A673 (cell line): ENCODE results near the gene RNF213. TPM values are rescaled to one million over a fixed set of nuclear protein-coding genes. Genes with fewer than 3 reads are reported as not detected.

Source experiments
- BruUV-seq: library from RNA; stranded (reverse); fragments of 400-500 nt; replicated peaks from 2 replicates; lab custom pipeline; 2021; lab: Mats Ljungman, UMichigan
- CTCF ChIA-PET: fragments of 300-600 bp; sonication (Branson Sonifier 250); formaldehyde crosslinking; loops from one replicate; lab custom pipeline; 2022; ENCODE audit warnings: antibody characterized with exemption; lab: Charles Lee
- POLR2A ChIA-PET: fragments of 300-600 bp; sonication (Branson Sonifier 250); formaldehyde crosslinking; loops from one replicate; lab custom pipeline; 2022; ENCODE audit warnings: antibody characterized with exemption; ENCODE audit not compliant: low non-redundant PET; lab: Charles Lee
- DNase-seq: peaks from one replicate; pipeline ENCODE4 v3.0.0-alpha.2; 2015; ENCODE audit warnings: low spot score
- H3K27ac ChIP-seq: fragments of 200-600 bp; sonication (generic); 2 replicates; pipeline ENCODE4 v1.5.1; 2016; ENCODE audit warnings: mixed run types, low read depth, mild to moderate bottlenecking, mixed read lengths, antibody characterized with exemption, low read length; ENCODE audit not compliant: poor library complexity, severe bottlenecking
- H3K27me3 ChIP-seq: fragments of 200-600 bp; sonication (generic); replicated peaks from 2 replicates; pipeline ENCODE4 v1.6.1; 2017; ENCODE audit warnings: mixed run types, low read depth, mild to moderate bottlenecking, mixed read lengths, antibody characterized with exemption, low read length; ENCODE audit not compliant: insufficient read depth, poor library complexity
- H3K36me3 ChIP-seq: fragments of 200-600 bp; sonication (generic); 2 replicates; pipeline ENCODE4 v1.6.1; 2016; ENCODE audit warnings: mixed run types, mild to moderate bottlenecking, mixed read lengths, antibody characterized with exemption, low read length; ENCODE audit not compliant: insufficient read depth, poor library complexity, severe bottlenecking
- H3K4me1 ChIP-seq: fragments of 200-600 bp; sonication (generic); 2 replicates; pipeline ENCODE4 v1.6.1; 2017; ENCODE audit warnings: mixed run types, mild to moderate bottlenecking, mixed read lengths, antibody characterized with exemption, low read length; ENCODE audit not compliant: insufficient read depth, poor library complexity, severe bottlenecking
- H3K4me3 ChIP-seq: fragments of 200-600 bp; sonication (generic); 2 replicates; pipeline ENCODE4 v1.5.1; 2016; ENCODE audit warnings: low read depth, mixed run types, mild to moderate bottlenecking, mixed read lengths, low read length; ENCODE audit not compliant: poor library complexity, severe bottlenecking
- H3K9me3 ChIP-seq: fragments of 200-600 bp; sonication (generic); 2 replicates; pipeline ENCODE4 v1.6.1; 2016; ENCODE audit warnings: mixed run types, low read depth, mild to moderate bottlenecking, mixed read lengths, antibody characterized with exemption, low read length; ENCODE audit not compliant: poor library complexity, severe bottlenecking
- CTCF ChIP-seq: fragments of 300-800, 200-600 bp; sonication (generic); conservative IDR thresholded peaks from 2 replicates; pipeline ENCODE4 v1.5.1; 2017; ENCODE audit warnings: low read depth, mild to moderate bottlenecking, antibody characterized with exemption, low read length, moderate library complexity, mixed read lengths
- EZH2 ChIP-seq: fragments of 200-600 bp; sonication (generic); IDR thresholded peaks from 2 replicates; pipeline ENCODE4 v1.6.1; 2017; ENCODE audit warnings: borderline replicate concordance, low read depth, mild to moderate bottlenecking, mixed read lengths, antibody characterized with exemption, low read length; ENCODE audit not compliant: poor library complexity, severe bottlenecking
- intact Hi-C: fragments of 100-400 bp; cut with micrococcal nuclease; formaldehyde crosslinking; loops from one replicate; pipeline ENCODE4 v1.10.0; 2022; ENCODE audit not compliant: unreplicated experiment
- total RNA-seq: library from RNA; stranded (reverse); gene quantifications from 2 replicates; pipeline ENCODE4 v1.2.3, GENCODE V29; 2021

The RNF213 gene
- total RNA-seq, 1 experiment from 2014 or later, result 78.0 TPM

- Histone ChIP-seq H3K4me3 (no peak overlapping the region), H3K36me3 (peaks cover 63% of the 10 kb centered on the region), H3K9me3 (no peaks in the 10 kb centered on the region), H3K4me1 (no peaks in the 10 kb centered on the region), H3K27me3 (no peaks in the 10 kb centered on the region), H3K27ac (no peak overlapping the region)
- DNase-seq, result no peak
- ChIA-PET POLR2A (interaction anchor here (0.6 kb wide), 1 partner anchor 365 kb away, joined by 5 read pairs; no protein-coding TSS in a partner anchor), CTCF (no interaction called here)
- intact Hi-C loops, result no loop called here
- no peak for TF ChIP-seq CTCF
- TF ChIP-seq EZH2, result no peak
- BruUV-seq, result no TSS peak
Measured at GRCh38 chr17:80388601-80389000, 127.9 kb downstream of the RNF213 start.

GRCh38 chr17:80389011-80389995 lies 128.7 kb downstream of the RNF213 start:
- H3K27ac ChIP-seq, result no peak overlapping the region
- intact Hi-C loops, result no loop called here
- ChIA-PET CTCF (no interaction called here), POLR2A (interaction anchor here (0.6 kb wide), 1 partner anchor 366 kb away, joined by 5 read pairs; no protein-coding TSS in a partner anchor)
- TF ChIP-seq CTCF (no peak), EZH2 (no peak)
- H3K4me1 ChIP-seq, result no peaks in the 10 kb centered on the region
- H3K27me3 ChIP-seq, result no peaks in the 10 kb centered on the region
- BruUV-seq, result no TSS peak
- H3K4me3 ChIP-seq, result no peak overlapping the region
- DNase-seq, result no peak
- peaks cover 63% of the 10 kb centered on the region for H3K36me3 ChIP-seq
- no peaks in the 10 kb centered on the region for H3K9me3 ChIP-seq

GRCh38 chr17:80393241-80393890 lies 132.7 kb downstream of the RNF213 start:
- no peak overlapping the region for H3K27ac ChIP-seq
- POLR2A ChIA-PET, result no interaction called here
- intact Hi-C loops, result no loop called here
- H3K27me3 ChIP-seq, result no peaks in the 10 kb centered on the region
- TSS peak; percentile 64 for BruUV-seq
- no peak overlapping the region for H3K4me3 ChIP-seq
- no peaks in the 10 kb centered on the region for H3K4me1 ChIP-seq
- CTCF ChIA-PET, result no interaction called here
- H3K36me3 ChIP-seq, result peaks cover 34% of the 10 kb centered on the region
- no peaks in the 10 kb centered on the region for H3K9me3 ChIP-seq
- TF ChIP-seq CTCF (no peak), EZH2 (no peak)
- no peak for DNase-seq
